Measurements from ENCODE around the gene MUC5AC.

MUC5AC gene

DNA sequence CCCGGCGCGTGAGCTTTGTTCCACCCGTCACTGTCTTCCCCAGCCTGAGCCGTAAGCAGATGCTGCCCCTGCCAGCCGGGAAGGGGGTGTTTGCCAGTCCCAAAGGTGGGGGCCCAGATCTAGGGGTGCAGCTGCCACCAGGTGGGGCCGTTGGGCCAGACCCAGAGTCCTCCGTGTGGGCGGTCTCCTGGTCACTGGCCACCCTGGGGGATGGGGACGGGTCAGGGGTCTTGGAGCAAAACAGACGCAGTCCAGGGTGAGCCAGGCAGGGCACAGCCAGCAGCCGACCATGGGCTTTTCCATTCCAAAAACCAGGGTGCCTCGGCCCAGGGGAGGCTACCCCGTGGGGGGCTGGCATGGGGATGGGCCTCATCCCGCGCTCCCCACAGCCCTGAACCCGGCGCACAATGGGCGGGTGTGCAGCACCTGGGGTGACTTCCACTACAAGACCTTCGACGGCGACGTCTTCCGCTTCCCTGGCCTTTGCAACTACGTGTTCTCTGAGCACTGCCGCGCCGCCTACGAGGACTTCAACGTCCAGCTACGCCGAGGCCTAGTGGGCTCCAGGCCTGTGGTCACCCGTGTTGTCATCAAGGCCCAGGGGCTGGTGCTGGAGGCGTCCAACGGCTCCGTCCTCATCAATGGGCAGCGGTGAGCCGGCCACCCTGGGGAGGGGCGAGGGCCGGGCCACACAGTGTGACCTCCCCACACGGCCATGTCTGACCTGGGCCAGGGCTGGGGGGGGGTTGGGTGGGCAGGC, 68.7 kb downstream of the MUC5AC start:
- Mint-ChIP-seq H3K4me3 (no peak overlapping the region), H3K27ac (no peak overlapping the region), H3K36me3 (ENCODE audit: low read depth) (no peaks in the 10 kb centered on the region), H3K27me3 (peaks cover 8% of the 10 kb centered on the region), H3K9me3 (no peaks in the 10 kb centered on the region), H3K4me1 (ENCODE audit: low read depth) (no peaks in the 10 kb centered on the region)
- no peak for DNase-seq

DNA sequence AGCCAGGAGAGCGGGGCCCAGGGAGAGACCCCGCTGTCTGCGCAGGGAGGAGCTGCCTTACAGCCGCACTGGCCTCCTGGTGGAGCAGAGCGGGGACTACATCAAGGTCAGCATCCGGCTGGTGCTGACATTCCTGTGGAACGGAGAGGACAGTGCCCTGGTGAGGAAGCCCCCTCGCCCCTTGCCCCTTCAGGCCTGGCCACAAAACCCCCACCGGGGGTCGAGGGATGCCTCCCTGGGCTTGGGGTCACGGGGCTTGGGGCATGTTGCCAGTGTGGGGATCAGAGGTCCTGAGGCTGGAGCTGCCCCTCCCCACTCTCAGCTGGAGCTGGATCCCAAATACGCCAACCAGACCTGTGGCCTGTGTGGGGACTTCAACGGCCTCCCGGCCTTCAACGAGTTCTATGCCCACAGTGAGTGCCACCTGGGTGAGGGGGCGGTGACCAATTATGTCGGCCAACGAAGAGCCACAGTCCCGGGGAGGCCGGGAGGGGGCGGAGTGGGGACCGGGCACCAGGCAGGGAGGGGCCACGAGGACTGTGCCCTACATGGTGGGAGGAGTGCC, 69.3 kb downstream of the MUC5AC start:
- Mint-ChIP-seq H3K27ac (no peak overlapping the region), H3K4me3 (no peak overlapping the region), H3K9me3 (no peaks in the 10 kb centered on the region), H3K4me1 (ENCODE audit: low read depth) (no peaks in the 10 kb centered on the region), H3K27me3 (peaks cover 3% of the 10 kb centered on the region), H3K36me3 (ENCODE audit: low read depth) (no peaks in the 10 kb centered on the region)
- DNase-seq = no peak

- Mint-ChIP-seq H3K27ac (no peak overlapping the region), H3K9me3 (no peaks in the 10 kb centered on the region), H3K4me3 (no peak overlapping the region), H3K36me3 (ENCODE audit: low read depth) (no peaks in the 10 kb centered on the region), H3K27me3 (peaks cover 3% of the 10 kb centered on the region), H3K4me1 (ENCODE audit: low read depth) (no peaks in the 10 kb centered on the region)
- DNase-seq = no peak
Observed at GRCh38 chr11:1227551-1228100, 69.9 kb downstream of the MUC5AC start.

- Mint-ChIP-seq H3K9me3 (no peaks in the 10 kb centered on the region), H3K27me3 (peaks cover 3% of the 10 kb centered on the region), H3K36me3 (ENCODE audit: low read depth) (no peaks in the 10 kb centered on the region), H3K4me3 (no peak overlapping the region), H3K27ac (no peak overlapping the region), H3K4me1 (ENCODE audit: low read depth) (no peaks in the 10 kb centered on the region)
- no peak for DNase-seq
Observed at GRCh38 chr11:1228101-1228821, 70.5 kb downstream of the MUC5AC start.

GRCh38 chr11:1228921-1229451, 71.2 kb downstream of the MUC5AC start:
- no peaks in the 10 kb centered on the region for H3K9me3 Mint-ChIP-seq
- no peak for DNase-seq
- H3K4me3 Mint-ChIP-seq = no peak overlapping the region
- no peaks in the 10 kb centered on the region for H3K4me1 Mint-ChIP-seq (ENCODE audit: low read depth)
- H3K36me3 Mint-ChIP-seq (ENCODE audit: low read depth) = no peaks in the 10 kb centered on the region
- no peak overlapping the region for H3K27ac Mint-ChIP-seq
- peaks cover 2% of the 10 kb centered on the region for H3K27me3 Mint-ChIP-seq

DNA sequence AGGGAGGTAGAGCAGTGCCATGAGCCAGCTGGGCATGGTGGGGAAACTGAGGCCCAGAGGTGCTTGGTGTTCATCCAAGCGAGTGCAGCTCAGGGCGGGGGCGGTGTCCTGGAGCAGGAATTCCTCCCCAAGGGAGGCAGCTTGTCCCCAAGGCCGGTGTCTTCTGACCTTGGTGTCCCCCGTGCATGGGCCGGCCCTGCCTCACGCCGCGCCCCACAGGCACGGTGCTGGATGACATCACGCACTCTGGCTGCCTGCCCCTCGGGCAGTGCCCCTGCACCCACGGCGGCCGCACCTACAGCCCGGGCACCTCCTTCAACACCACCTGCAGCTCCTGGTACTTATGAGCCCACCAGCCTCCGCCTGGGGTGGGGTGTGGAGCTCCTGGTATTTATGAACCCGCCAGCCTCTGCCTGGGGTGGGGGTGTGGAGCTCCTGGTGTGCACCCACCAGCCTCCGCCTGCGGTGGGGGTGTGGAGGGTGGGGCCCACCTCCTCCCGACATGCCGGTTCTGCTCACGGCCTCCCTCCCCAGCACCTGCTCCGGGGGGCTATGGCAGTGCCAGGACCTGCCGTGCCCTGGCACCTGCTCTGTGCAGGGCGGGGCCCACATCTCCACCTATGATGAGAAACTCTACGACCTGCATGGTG, 71.8 kb downstream of the MUC5AC start:
- Mint-ChIP-seq H3K27me3 (no peaks in the 10 kb centered on the region), H3K27ac (no peak overlapping the region), H3K36me3 (ENCODE audit: low read depth) (no peaks in the 10 kb centered on the region), H3K4me1 (ENCODE audit: low read depth) (no peaks in the 10 kb centered on the region), H3K4me3 (no peak overlapping the region), H3K9me3 (no peaks in the 10 kb centered on the region)
- no peak for DNase-seq

DNA sequence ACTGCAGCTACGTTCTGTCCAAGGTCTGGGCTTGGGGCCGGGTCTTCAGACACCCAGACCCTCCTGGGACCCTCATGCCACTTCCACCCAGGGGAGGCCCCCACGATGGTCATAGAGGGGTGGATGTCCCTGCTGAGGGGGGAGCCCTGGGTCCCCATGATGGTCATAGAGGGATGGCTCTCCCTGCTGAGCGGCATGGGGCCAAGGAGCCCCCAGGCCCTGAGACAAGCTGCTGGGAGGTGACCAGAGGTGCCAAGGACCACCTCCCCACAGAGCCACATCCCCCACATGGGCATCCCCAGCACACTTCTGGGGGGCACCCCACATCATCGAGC, 72.3 kb downstream of the MUC5AC start:
- no peaks in the 10 kb centered on the region for H3K36me3 Mint-ChIP-seq (ENCODE audit: low read depth)
- no peaks in the 10 kb centered on the region for H3K4me1 Mint-ChIP-seq (ENCODE audit: low read depth)
- DNase-seq = no peak
- H3K9me3 Mint-ChIP-seq = no peaks in the 10 kb centered on the region
- no peaks in the 10 kb centered on the region for H3K27me3 Mint-ChIP-seq
- H3K4me3 Mint-ChIP-seq = no peak overlapping the region
- H3K27ac Mint-ChIP-seq = no peak overlapping the region

GRCh38 chr11:1230456-1231395, 73.0 kb downstream of the MUC5AC start:
- H3K36me3 Mint-ChIP-seq (ENCODE audit: low read depth) = no peaks in the 10 kb centered on the region
- H3K4me3 Mint-ChIP-seq = no peak overlapping the region

DNA sequence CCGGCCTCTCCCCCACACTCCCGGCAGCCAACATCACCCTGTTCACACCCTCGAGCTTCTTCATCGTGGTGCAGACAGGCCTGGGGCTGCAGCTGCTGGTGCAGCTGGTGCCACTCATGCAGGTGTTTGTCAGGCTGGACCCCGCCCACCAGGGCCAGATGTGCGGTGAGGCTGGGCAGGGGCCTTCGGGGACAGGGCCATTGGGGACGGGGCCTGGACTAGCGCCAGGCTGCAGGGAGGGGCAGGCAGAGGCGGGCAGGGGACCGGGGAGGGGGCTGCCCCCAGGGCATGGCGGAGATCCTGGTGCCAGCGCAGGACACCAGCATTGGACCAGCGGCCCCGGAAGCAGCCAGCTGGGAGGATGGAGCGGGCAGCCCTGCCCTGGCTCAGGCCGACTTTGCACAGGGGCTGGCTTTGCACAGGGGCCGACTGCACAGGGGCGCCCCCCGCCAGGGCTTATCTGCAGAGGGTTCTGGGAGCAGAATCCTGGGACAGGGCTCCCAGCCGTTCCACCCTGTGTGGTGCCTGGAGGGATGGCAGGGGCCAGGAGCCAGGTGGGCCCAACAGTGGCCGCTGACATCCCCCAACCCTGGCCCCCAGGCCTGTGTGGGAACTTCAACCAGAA, 73.8 kb downstream of the MUC5AC start:
- no peak for DNase-seq
- Mint-ChIP-seq H3K9me3 (no peaks in the 10 kb centered on the region), H3K36me3 (ENCODE audit: low read depth) (no peaks in the 10 kb centered on the region), H3K27me3 (no peaks in the 10 kb centered on the region), H3K27ac (no peak overlapping the region), H3K4me1 (ENCODE audit: low read depth) (no peaks in the 10 kb centered on the region), H3K4me3 (no peak overlapping the region)

More at GRCh38 chr11:1230456-1231395, 73.0 kb downstream of the MUC5AC start:
- Mint-ChIP-seq H3K27me3 (no peaks in the 10 kb centered on the region), H3K4me1 (ENCODE audit: low read depth) (no peaks in the 10 kb centered on the region), H3K27ac (no peak overlapping the region), H3K9me3 (no peaks in the 10 kb centered on the region)
- DNase-seq = no peak

GRCh38 chr11:1232021-1232882, 74.5 kb downstream of the MUC5AC start:
- Mint-ChIP-seq H3K27ac (no peak overlapping the region), H3K4me3 (no peak overlapping the region), H3K27me3 (no peaks in the 10 kb centered on the region), H3K4me1 (ENCODE audit: low read depth) (no peaks in the 10 kb centered on the region), H3K9me3 (no peaks in the 10 kb centered on the region), H3K36me3 (ENCODE audit: low read depth) (no peaks in the 10 kb centered on the region)
- DNase-seq = no peak

GRCh38 chr11:1232883-1233321, 75.1 kb downstream of the MUC5AC start:
- H3K27me3 Mint-ChIP-seq = no peaks in the 10 kb centered on the region
- no peak for DNase-seq
- H3K27ac Mint-ChIP-seq = no peak overlapping the region
- H3K36me3 Mint-ChIP-seq (ENCODE audit: low read depth) = no peaks in the 10 kb centered on the region
- H3K4me3 Mint-ChIP-seq = no peak overlapping the region
- H3K9me3 Mint-ChIP-seq = no peaks in the 10 kb centered on the region
- H3K4me1 Mint-ChIP-seq (ENCODE audit: low read depth) = no peaks in the 10 kb centered on the region

- Mint-ChIP-seq H3K27ac (no peak overlapping the region), H3K27me3 (no peaks in the 10 kb centered on the region), H3K36me3 (ENCODE audit: low read depth) (no peaks in the 10 kb centered on the region), H3K4me1 (ENCODE audit: low read depth) (no peaks in the 10 kb centered on the region), H3K4me3 (no peak overlapping the region), H3K9me3 (no peaks in the 10 kb centered on the region)
- DNase-seq = no peak
Observed at GRCh38 chr11:1233351-1234053, 75.7 kb downstream of the MUC5AC start.

Data from activated T-cell treated with anti-CD3 and anti-CD28 coated beads, Interleukin-2, amount 50 U/mL, for 24 hours (primary cell).